ENCODE data around the gene KBTBD12.
"Not testable (repeated sequence)": the region's sequence is repeated elsewhere in the genome, so short reads cannot be mapped to it uniquely, and the experiment has no call there.

KBTBD12 gene

DNA sequence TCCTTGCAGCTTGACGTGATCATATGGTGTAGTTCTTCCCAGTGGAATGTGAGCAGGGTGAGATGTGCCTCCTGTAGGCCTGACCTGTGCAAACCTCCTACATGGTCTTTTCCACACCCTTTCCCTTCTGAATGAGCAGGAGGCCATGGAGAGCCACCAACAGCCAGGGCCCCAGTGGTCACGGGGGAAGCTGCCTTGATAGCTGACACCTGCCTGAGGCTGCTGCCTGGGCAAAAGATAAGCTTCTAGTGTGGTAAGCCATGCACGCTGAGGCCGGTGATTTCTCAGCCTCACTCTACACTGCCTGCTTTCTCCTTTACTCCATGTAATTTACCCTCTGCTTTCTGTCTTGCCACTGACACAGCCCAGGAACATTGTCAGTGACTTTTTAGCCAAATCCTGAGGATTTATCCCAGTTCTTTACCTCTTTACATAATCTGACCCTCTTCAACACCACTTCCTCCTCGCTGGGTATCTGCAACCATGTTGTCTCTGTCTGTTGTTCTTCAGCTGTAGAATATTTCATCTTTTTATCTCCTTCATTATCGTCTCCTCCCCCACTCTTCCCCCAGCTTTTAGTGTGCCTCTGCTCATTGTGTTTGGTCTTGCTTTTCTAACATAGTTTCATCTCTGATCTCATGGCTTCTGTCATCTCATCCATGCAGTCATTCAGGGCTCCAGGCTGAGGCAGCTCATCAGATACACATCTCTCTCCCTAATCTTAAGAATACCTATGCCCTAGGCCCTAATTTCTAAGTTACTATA, 11.2 kb upstream of the KBTBD12 start:
- DNase-seq (ENCODE audit: low spot score), result no peak

DNA sequence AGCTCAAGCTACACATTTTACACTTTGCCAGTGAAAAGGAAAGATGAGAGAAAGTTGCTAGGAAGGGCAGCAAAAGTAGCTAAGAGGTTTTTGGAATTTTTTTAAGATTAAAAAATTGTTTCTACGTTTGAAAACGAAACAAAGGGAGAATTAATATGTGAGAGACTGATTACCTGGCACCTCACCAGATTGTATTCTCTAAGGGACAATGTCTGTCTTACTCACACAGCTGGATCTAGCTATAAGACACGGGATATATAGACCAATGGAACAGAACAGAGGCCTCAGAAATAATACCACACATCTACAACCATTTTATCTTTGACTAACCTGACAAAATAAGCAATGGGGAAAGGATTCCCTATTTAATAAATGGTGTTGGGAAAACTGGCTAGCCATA, 9.5 kb upstream of the KBTBD12 start:
- DNase-seq (ENCODE audit: low spot score), result no peak

DNA sequence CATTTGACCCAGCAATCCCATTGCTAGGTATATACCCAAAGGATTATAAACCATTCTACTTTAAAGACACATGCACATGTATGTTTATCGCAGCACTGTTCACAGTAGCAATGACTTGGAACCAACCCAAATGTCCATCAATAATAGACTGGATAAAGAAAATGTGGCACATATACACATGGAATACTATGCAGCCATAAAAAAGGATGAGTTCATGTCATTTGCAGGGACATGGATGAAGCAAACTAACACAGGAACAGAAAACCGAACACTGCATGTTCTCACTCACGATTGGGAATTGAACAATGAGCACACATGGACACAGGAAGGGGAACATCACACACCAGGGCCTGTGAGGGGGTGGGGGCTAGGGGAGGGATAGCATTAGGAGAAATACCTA, 8.4 kb upstream of the KBTBD12 start:
- DNase-seq (ENCODE audit: low spot score), result not testable (repeated sequence)

DNA sequence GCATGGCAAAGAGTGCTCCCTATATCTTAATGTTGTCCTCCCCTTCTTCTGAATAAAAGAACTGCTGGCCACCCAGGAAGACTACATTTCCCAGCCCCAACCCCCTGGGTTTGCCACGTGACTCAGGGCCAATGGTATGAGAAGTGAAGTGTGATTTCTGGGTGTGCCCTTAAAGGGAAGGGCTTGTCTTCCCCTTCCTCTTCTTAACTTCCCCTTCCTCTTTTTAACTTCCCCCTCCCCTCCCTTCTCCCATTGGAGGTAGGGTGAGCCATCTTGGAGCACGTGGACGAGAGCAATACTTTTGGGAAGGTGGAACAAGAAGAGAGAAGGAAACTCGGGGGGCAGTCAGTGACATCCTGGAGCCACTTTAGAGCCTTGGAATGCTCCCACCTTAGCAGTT, 6.8 kb upstream of the KBTBD12 start:
- no peak for DNase-seq (ENCODE audit: low spot score)

DNA sequence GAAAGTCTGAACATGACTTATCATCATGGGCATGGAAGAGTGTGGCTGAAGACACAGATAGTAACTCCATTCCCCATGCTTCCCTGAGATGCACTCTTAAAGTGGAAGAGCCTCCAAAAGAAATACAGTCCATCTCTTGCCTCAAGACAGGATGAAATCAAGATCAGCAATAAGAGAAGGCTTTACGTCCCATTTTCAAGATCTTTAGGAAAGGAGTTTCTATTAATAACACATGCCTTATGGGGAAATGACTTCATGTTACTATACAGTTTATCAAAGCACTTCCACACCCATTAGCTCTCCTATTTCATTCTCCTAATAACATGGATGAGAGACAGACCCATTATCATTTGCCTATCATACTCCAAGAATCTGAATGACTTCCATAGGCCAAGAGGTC, 6.1 kb upstream of the KBTBD12 start:
- DNase-seq (ENCODE audit: low spot score), result no peak

DNA sequence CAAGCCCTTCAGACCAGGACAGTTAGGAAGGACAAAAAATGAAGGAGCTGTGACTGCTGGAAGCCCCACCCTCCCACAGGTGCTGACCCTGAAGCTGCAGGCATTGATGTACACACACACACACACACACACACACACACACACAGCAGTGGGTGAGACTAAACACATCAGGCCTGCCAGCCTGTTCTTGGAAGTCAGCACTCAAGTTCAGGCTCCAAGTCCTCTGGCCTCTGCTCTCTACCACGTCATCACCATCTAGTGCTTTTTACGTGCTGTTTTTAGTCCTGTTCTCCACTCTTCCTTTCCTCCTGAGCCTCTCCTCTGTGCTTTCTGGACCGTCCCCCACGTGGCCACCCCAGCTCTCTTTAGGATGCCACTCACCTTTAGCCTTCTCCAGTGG, 5.4 kb upstream of the KBTBD12 start:
- no peak for DNase-seq (ENCODE audit: low spot score)

DNA sequence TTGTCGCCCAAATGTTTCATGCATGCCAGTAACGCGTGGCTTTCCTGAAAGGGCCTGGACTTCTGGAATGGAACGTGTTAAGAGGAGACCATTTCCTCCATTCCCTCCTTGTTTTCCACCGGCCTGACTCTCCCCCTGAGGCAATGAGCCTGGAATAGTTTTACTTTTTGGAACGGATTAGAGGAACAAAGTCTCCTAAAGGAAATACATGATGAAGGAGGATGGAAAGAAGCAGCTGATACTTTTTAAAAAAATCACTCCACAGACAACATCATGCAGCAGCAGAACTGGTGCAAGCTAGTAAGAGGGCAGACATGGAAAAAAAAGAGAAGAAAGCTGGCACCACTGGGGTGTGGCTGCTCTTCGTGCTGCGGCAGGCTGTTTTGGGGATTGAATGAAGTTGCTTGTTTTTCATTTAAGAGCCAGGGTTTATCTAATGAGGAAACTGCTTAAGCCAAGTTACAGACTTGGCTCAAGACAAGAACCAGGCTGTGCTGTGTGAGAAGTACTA, 3.6 kb upstream of the KBTBD12 start:
- no peak for DNase-seq (ENCODE audit: low spot score)

DNA sequence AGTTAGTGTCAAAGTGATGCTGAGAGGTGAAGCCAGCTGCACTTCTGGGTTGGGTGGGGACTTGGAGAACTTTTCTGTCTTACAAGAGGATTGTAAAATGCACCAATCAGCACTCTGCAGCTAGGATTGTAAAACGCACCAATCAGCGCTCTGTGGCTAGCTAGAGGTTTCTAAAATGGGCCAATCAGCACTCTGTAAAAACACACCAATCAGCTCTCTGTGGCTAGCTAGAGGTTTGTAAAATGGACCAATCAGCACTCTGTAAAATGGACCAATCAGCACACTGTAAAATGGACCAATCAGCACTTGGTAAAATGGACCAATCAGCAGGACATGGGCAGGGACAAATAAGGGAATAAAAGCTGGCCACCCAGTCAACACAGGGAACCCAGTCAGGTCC, 1.2 kb upstream of the KBTBD12 start:
- not testable (repeated sequence) for DNase-seq (ENCODE audit: low spot score)

DNA sequence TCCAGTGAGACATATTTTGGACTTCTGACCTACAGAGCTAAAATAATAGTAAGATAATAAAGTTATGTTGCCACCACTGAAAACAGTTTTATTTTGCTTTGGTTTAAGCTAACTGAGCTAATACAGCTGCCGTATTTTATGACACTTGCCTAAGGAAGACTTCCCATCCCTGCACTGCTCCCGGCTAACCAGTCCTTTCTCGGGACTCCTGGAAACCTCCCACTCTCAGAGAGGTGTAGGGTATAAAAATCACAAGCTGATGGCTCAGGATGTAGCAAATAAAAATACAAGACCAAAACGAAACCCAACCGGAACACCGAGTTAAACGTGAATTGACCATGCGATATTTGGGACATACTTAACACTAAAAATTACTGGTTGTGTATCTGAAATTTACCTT, 448 bp upstream of the KBTBD12 start:
- DNase-seq (ENCODE audit: low spot score), result no peak

DNA sequence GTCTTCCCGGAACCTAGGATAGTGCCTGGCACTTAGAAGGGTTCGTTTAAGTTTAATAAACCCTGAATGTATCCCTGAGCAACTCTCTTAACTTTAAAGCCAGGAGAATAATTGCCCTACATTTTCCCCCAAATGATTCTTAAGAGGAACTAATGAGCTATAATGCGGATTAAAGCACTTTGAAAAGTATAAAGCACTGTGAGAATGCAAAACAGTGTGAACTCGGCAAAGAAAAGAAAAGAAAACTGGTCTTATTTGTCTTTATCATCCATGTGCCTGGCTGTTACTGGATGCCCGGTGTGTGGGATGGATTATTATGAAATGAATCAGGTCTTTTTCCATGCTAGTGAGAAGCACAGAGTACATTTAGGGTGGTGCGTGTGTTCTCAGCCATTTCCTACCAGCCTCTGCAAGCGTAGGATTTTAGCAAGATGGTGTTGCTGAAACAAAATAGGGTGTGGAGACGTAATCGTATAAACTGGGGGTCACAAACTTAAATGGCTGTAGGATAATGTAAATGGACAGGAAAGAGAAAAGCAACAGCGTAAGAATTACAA, 983 bp downstream of the KBTBD12 start:
- no peak for DNase-seq (ENCODE audit: low spot score)

DNA sequence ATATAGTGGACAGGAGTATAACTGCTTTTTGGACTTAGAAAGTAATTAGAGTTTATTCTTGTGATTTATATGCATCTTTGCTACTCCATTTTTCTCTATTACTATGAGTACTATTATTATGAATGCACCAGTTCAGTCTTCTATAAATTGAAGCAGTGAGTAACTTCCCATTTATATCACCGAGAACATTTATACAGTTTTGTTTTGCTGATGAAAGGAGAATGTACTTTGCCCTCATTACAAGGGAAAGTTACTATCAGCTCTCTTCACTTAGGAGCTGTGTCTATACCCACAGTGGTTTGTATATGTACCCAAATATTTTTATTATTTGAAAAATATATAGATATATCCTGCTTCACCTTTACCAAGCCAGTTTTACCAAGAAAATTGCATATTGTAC, 5.7 kb downstream of the KBTBD12 start:
- DNase-seq (ENCODE audit: low spot score), result no peak

DNA sequence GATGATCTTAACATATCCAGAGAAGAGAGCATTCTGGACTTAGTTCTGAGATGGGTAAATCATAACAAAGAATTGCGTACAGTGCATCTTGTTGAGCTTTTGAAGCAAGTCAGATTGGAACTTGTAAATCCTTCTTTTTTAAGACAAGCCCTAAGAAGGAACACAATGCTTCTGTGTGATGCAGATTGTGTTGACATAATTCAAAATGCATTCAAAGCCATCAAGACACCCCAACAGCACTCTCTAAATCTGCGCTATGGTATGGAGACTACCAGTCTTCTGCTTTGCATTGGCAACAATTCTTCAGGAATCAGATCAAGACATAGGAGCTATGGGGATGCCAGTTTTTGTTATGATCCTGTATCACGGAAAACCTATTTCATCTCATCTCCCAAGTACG, 8.6 kb downstream of the KBTBD12 start:
- no peak for DNase-seq (ENCODE audit: low spot score)

DNA sequence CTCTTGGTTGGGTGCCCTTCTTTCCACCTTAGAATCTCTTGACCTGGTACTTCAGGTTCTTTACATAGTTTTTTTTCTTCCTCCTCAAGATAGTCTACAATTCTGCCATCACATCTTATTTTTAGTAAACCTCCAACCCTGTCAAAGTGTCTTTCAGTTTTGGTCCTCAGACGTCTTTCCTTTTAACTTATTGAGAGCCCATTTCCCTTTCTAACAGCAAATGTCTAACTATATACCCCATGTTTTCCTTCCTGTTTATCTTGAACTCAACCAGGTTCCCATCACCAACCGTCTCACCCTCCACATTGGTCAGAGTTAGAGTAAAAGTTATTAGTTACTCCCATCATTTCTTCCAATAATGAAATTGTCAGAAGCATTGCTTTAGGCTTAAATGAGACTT, 10.4 kb downstream of the KBTBD12 start:
- DNase-seq (ENCODE audit: low spot score), result no peak

DNA sequence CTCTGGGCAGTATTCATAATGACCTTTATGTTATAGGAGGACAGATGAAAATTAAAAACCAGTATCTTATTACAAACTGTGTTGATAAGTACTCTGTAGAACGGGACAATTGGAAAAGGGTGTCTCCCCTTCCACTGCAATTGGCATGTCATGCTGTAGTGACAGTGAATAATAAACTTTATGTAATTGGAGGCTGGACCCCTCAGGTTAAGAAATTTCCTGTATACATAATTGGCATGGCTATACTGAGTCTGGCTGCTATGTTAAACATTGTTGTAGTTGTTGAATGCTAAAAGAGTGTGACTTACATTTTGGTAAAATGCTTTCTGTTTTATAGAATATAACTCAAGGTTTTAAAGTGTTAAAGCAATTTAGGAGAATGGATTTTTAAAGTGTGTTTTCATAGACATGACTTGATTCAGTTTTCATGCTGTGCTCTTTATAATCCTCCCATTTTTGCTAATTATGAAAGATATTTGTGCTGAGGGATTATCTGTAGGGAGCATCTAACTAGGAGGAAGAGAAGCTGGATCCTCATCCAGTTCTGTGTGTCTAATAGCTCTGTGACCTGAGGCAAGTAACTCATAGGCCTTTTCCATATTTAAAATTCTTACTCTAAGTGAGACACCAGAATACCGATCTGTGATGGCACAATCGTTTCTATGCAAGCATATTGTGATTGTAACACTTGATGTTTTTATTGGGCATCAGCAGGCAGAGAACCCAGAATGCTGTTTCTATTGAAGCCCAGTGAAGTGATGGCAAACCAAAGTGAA, 13.0 kb downstream of the KBTBD12 start:
- DNase-seq (ENCODE audit: low spot score), result no peak

DNA sequence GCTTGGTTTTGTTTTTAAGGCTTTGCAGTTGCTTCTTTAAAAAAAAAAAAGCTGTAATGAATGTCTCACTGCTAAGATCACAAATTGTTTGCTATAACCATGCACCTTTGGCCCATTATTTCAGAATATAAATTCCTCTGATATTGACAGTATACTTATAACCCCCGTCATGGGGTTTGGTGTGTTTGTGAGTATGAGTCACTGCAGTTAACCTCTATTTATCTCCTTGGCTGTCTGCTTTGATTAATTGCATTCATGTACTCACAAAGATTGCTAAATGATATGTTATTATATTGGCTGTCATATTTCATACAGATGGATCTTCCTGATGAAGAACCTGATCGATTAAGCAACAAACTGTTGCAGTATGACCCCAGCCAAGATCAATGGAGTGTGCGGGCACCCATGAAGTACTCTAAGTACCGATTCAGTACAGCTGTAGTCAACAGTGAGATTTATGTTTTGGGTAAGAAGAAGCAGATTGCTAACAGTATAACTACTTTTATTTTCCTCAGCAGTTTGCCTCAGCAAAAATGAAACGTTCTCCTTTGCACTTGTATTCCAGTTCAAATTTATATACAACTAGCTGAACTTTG, 14.9 kb downstream of the KBTBD12 start:
- no peak for DNase-seq (ENCODE audit: low spot score)

DNA sequence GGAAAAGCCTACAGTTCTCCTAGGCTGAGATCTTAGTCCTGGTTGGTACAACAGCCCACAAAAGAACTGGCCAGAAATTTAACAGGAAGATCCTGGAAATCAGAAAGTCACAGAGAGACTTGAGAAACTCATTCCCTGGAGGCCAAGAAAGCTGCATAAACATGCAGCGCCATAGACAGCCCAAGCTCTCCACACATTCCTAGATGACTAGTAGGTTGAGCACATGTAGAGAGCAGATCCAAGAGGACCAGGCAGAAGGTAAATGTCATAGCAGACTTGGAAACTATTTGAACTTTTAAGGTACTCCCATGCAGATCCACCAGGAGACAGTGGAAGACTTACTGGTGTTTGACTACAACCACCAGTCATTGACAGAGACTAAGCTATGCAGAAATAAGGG, 18.4 kb downstream of the KBTBD12 start:
- DNase-seq (ENCODE audit: low spot score), result no peak

DNA sequence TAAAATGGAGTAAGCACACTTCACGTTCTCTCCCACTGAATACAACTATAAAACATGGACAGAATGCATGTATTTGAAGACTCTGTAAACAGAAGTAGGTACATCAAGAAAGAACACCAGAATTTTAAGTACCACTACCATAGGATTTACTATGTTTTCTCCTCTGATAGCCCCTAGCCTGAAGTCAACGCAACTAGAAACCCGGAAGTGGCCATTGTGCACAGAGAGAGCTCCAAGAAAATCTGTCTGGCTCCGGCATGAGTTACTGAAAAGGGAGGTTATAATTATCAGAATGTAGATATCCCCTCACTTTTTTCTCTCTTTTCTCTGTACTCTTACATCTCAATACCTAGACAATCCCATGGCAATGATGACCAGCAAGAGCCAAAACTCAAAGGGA, 23.8 kb downstream of the KBTBD12 start:
- DNase-seq (ENCODE audit: low spot score), result no peak

DNA sequence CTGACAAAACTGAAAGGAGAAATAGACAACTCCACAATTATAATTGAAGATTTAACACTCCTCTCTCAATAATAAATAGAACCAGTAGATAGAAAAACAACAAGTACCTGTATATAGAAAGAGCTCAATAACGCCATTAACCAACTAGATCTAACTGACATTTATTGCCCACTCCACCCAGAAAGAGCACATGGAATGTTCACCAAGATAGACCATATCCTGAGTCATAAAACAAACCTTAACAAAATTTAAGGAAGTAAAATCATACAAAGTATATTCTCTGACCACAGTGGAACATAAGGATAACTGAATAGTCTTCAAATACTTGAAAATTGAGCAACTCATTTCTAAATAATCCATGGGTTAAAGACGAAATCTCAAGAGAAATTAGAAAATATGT, 25.1 kb downstream of the KBTBD12 start:
- DNase-seq (ENCODE audit: low spot score), result no peak

DNA sequence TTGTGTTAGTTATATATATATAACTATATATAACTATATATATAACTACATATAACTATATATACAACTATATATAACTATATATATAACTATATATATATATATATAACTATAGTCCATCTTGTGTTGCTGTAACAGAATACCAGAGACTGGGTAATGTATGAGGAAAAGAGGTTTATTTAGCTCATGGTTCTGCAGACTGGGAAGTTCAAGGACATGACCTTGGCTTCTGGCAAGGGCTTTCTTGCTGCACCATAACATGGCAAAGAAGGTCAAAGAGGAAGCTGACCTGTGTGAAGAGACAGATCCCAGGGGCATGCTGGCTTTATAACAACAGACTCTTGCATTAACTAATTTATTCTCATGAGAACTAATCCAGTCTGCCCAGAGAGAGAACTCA, 27.6 kb downstream of the KBTBD12 start:
- no peak for DNase-seq (ENCODE audit: low spot score)

DNA sequence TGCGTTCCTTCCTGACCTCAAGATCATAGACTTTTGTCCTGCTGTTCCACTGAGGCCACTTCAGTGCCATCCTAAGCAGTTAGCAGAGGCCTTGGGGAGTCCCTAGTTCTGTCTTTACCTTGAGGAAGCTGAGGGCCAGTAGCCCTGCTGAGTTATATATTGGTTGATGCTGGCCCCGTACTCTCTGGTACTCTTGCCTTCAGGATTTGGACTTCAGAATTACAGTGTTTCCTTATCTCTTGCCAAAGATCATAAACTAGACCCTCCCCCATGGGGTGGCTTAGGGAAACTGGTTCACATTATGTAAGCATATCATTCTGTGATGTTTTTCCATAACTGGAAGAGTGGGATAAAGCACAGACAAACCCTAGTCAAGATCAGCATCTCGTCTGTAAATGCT, 33.2 kb downstream of the KBTBD12 start:
- DNase-seq (ENCODE audit: low spot score), result no peak

DNA sequence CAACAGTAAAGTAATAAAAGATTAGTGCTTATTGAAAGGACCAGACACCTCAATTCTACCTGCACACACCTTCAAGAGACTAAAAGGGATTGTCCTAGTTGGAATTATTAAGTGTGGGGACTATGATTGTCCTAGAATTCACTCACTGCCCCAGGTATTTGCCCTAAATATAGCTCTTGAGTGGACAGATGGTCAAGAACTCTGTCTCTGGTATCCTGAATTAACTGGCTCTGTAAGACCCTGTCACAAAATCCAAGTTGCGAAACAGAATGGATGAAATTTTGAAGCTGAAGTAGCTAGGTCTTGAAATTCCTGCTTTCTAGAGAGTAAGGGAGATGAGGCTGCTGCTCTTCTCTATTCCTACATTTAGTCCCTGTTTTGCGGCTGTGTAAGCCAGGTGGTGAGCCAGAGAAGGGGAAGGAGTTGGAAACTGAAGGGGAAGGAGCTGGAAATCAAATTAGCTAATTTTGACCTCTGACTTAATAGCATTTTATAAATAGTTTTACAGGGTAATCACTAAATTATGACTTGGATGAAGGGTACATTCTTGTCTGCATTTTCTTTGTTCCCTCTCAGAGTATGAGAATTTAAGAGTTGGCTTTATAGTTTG, 34.5 kb downstream of the KBTBD12 start:
- no peak for DNase-seq (ENCODE audit: low spot score)

DNA sequence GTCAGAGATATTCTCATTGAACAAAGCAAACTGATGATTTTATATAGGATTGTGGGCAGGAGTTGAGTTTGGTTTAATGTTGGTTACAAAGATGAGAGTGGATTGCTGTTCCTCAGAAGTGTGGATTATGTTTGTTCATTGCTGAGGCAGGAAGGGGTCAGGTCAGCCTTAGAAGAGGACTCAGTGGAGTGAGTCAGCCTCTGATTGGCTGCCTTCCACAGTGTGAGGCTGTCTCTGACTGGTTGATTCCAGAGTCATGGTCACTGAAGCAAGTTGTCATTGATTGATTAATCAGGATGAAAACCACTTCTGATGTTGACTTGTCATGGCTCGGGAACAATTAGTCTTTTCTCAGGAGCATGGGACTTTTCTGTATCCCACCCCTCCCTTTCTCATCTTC, 36.2 kb downstream of the KBTBD12 start:
- peak; percentile 46 for DNase-seq (ENCODE audit: low spot score)

Data from AG08396 (cell line).